Erythroblast (primary cell): ENCODE results near the gene EXT2.

ENCODE experiments used
- GATA1 ChIP-seq: IDR thresholded peaks from 2 replicates; pipeline ENCODE4 v1.6.1; 2011; ENCODE audit warnings: low read depth, mild to moderate bottlenecking, control low read depth, low read length, moderate library complexity
- POLR2A ChIP-seq: IDR thresholded peaks from 2 replicates; pipeline ENCODE4 v1.6.1; 2011; ENCODE audit warnings: mild to moderate bottlenecking, low read length

DNA sequence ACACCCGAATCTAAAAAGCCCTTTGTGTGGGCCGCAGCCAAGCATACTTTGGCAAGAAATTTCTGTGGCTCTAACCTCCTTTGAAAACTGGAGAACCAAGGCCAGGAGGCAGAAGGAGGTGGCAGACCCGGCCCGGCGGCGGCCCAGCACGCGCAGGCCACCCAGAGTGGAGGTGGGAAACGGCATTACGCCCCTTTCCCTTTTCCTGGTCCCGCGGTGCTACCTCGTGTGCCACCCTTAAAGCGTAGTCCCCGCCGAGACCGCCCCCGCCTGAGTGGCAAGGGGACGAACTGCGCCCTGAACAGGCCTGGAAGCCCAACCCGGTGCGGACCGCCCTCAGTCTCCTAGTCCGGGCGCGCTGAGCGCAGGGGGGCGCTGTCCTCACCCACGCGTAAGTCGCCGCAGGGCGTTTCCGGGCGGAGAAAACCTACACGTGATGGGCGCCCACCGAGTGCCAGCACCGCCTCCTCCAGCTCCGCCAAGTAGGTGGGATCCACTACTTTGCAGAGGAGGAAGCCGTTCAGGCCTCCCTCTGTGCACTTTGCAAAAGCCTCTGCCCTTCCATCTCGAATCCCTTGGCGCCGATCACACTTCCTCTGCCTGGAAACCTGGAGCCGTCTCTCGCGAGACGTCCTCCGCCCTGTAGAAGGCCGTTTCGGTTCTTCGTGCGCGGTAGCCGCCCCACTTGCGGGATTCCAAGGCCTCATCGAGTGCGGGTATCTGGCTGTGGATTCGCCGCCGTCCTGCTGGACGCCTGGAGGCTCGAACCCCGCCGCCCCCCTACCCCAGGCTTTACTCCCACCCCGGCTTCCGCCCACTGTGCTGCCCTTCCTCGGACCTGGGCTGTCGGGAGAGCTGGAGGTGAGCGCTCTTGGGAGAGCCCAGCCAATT is 29.4 kb upstream of the EXT2 start, which contains the start of gene ACCS:
- TF ChIP-seq POLR2A (peak; percentile 86), GATA1 (no peak)
